RKO (cell line): ENCODE data around the gene MPP2.
"Not testable (repeated sequence)": the region's sequence is repeated elsewhere in the genome, so short reads cannot be mapped to it uniquely, and the experiment has no call there.

Source experiments
- DNase-seq: peaks from one replicate; pipeline ENCODE4 v3.0.0-alpha.2; 2016; ENCODE audit warnings: low spot score

MPP2 gene

GRCh38 chr17:43907425-43907981, at the start of gene MPP2:
Gene MPP2 (minus strand): TSS chr17:43907536. CDS start chr17:43904460, 3,076 bp downstream.
- DNase-seq: peak; percentile 59

- no peak for DNase-seq
These were observed 48.9 kb upstream of the MPP2 start for GRCh38 chr17:43956222-43956621.

GRCh38 chr17:43953746-43954145, 46.4 kb upstream of the MPP2 start, which contains the start of gene PYY:
Gene PYY (minus strand): TSS chr17:43953940. CDS start chr17:43953483, 457 bp downstream.
- DNase-seq: no peak

- DNase-seq: no peak
These were observed 45.7 kb upstream of the MPP2 start for GRCh38 chr17:43952724-43953666.

- no peak for DNase-seq
These were observed 45.0 kb upstream of the MPP2 start for GRCh38 chr17:43952351-43952723.

GRCh38 chr17:43951750-43952149, 44.4 kb upstream of the MPP2 start:
- no peak for DNase-seq

GRCh38 chr17:43950554-43950953, 43.2 kb upstream of the MPP2 start:
- no peak for DNase-seq

GRCh38 chr17:43949781-43950180, 42.4 kb upstream of the MPP2 start:
- no peak for DNase-seq

- no peak for DNase-seq
These were observed 39.4 kb upstream of the MPP2 start for GRCh38 chr17:43946781-43947180.

GRCh38 chr17:43945074-43945829, 37.9 kb upstream of the MPP2 start:
- DNase-seq: no peak

- no peak for DNase-seq
These were observed 34.8 kb upstream of the MPP2 start, which contains the start of gene PPY for GRCh38 chr17:43942051-43942685. Gene PPY (minus strand): TSS chr17:43942476. CDS start chr17:43941654, 822 bp downstream.

GRCh38 chr17:43940630-43941029, 33.3 kb upstream of the MPP2 start:
- DNase-seq: peak; percentile 46

GRCh38 chr17:43939886-43940285, 32.5 kb upstream of the MPP2 start:
- DNase-seq: no peak

GRCh38 chr17:43939452-43939851, 32.1 kb upstream of the MPP2 start:
- not testable (repeated sequence) for DNase-seq

GRCh38 chr17:43938838-43939182, 31.5 kb upstream of the MPP2 start:
- DNase-seq: no peak

GRCh38 chr17:43936434-43936833, 29.1 kb upstream of the MPP2 start:
- DNase-seq: peak; percentile 68

GRCh38 chr17:43935926-43936261, 28.6 kb upstream of the MPP2 start:
- DNase-seq: no peak

- no peak for DNase-seq
These were observed 28.0 kb upstream of the MPP2 start for GRCh38 chr17:43935204-43935925.

GRCh38 chr17:43932923-43933322, 25.6 kb upstream of the MPP2 start:
- DNase-seq: no peak

GRCh38 chr17:43932357-43932756, 25.0 kb upstream of the MPP2 start:
- DNase-seq: no peak

- DNase-seq: no peak
These were observed 23.8 kb upstream of the MPP2 start for GRCh38 chr17:43931062-43931571.
